B cell (primary cell): Measurements from ENCODE around the gene ZBTB5. TPM values are rescaled to one million over a fixed set of nuclear protein-coding genes. Genes with fewer than 3 reads are reported as not detected.
A peak's percentile ranks its signal among the peaks of the same experiment; 100 is the strongest.

ENCODE experiments used
- ATAC-seq: fragments of 200-7000 bp; cut with Tn5 transposase; one replicate; pipeline ENCODE4 v1.10.0; 2021; ENCODE audit warnings: low read depth, mild to moderate bottlenecking, moderate number of reproducible peaks, moderate library complexity
- CTCF ChIA-PET: fragments of 350-600 bp; sonication (Branson Sonifier 250); formaldehyde crosslinking; loops from one replicate; lab custom pipeline; 2021; ENCODE audit warnings: antibody characterized with exemption, inconsistent platforms; lab: Charles Lee
- POLR2A ChIA-PET: fragments of 350-600 bp; sonication (Branson Sonifier 250); formaldehyde crosslinking; loops from one replicate; lab custom pipeline; 2021; ENCODE audit warnings: antibody characterized with exemption; lab: Charles Lee
- DNase-seq: peaks from one replicate; pipeline ENCODE4 v3.0.0; 2013
- H2AFZ ChIP-seq: 2 replicates; pipeline ENCODE4 v1.6.1; 2012; ENCODE audit warnings: mild to moderate bottlenecking, low read depth, low read length; ENCODE audit not compliant: insufficient read depth, poor library complexity, severe bottlenecking
- H3K27ac ChIP-seq, 2 donors: 1 replicate in 1 of 2; 2 replicates in 1 of 2; pipeline ENCODE4 v1.5.1; 2012 to 2013; ENCODE audit warnings: low read length in 2 of 2, mild to moderate bottlenecking in 2 of 2, moderate library complexity in 1 of 2
- H3K27me3 ChIP-seq, 4 experiments: fragments of 200-600 bp in 1 of 4; sonication (generic) in 1 of 4; replicated peaks in 1 of 4; 1 replicate in 2 of 4; 2 replicates in 2 of 4; pipeline versions ENCODE4 v1.6.1 to v1.7.0; 2013 to 2016; ENCODE audit warnings: low read length in 3 of 4, mild to moderate bottlenecking in 2 of 4, mixed read lengths in 1 of 4, moderate library complexity in 1 of 4; ENCODE audit not compliant: insufficient read depth in 4 of 4, control insufficient read depth in 3 of 4; ENCODE audit errors: control extremely low read depth in 1 of 4
- H3K36me3 ChIP-seq, 2 experiments: replicated peaks in 1 of 2; 1 replicate in 1 of 2; 2 replicates in 1 of 2; pipeline versions ENCODE4 v1.6.1 to v1.7.1; 2013; ENCODE audit warnings: low read length in 1 of 2; ENCODE audit not compliant: insufficient read depth in 2 of 2, control insufficient read depth in 1 of 2; ENCODE audit errors: control extremely low read depth in 1 of 2, extremely low read depth in 1 of 2
- H3K4me1 ChIP-seq, 2 donors: fragments of 200-600 bp in 1 of 2; sonication (generic) in 1 of 2; 1 replicate in 1 of 2; 2 replicates in 1 of 2; pipeline versions ENCODE4 v1.5.1 to v1.6.1; 2013 to 2017; ENCODE audit warnings: low read length in 2 of 2; ENCODE audit not compliant: control insufficient read depth in 2 of 2, insufficient read depth in 2 of 2
- H3K4me2 ChIP-seq: replicated peaks from 2 replicates; pipeline ENCODE3; 2012; ENCODE audit warnings: mild to moderate bottlenecking, low read depth, low read length; ENCODE audit not compliant: poor library complexity, severe bottlenecking
- H3K4me3 ChIP-seq, 5 experiments: fragments of 200-600 bp in 1 of 5; sonication (generic) in 1 of 5; 1 replicate in 3 of 5; 2 replicates in 2 of 5; pipeline versions ENCODE4 v1.5.1 to v1.7.0; 2011 to 2016; ENCODE audit warnings: low read length in 4 of 5, mild to moderate bottlenecking in 4 of 5, low read depth in 2 of 5, control low read depth in 1 of 5, moderate library complexity in 1 of 5; ENCODE audit not compliant: insufficient read depth in 1 of 5; ENCODE audit errors: control extremely low read depth in 1 of 5, extremely low read depth in 1 of 5
- H3K79me2 ChIP-seq: fragments of 200-600 bp; sonication (generic); one replicate; pipeline ENCODE4 v1.6.0; 2016; ENCODE audit warnings: low read length; ENCODE audit not compliant: control insufficient read depth, insufficient read depth
- H3K9ac ChIP-seq: fragments of 200-600 bp; sonication (generic); 2 replicates; pipeline ENCODE4 v1.6.1; 2017; ENCODE audit warnings: mild to moderate bottlenecking, low read length, moderate library complexity
- H3K9me3 ChIP-seq, 3 donors: one replicate each; pipeline versions ENCODE4 v1.6.1 to v1.7.1; 2013; ENCODE audit warnings: low read length in 2 of 3; ENCODE audit not compliant: control insufficient read depth in 2 of 3, insufficient read depth in 1 of 3; ENCODE audit errors: control extremely low read depth in 1 of 3
- H4K20me1 ChIP-seq: 2 replicates; pipeline ENCODE4 v1.6.0; 2012; ENCODE audit warnings: mild to moderate bottlenecking, low read length; ENCODE audit not compliant: insufficient read depth, control insufficient read depth, poor library complexity, severe bottlenecking
- H3K27ac Mint-ChIP-seq: one replicate; pipeline ENCODE4 v1.8.0; 2021; ENCODE audit warnings: mixed read lengths
- H3K27me3 Mint-ChIP-seq: one replicate; pipeline ENCODE4 v1.8.0; 2021; ENCODE audit warnings: mixed read lengths
- H3K4me1 Mint-ChIP-seq: one replicate; pipeline ENCODE4 v1.8.0; 2021; ENCODE audit warnings: mixed read lengths
- H3K4me3 Mint-ChIP-seq: one replicate; pipeline ENCODE4 v1.8.0; 2021; ENCODE audit warnings: mixed read lengths
- H3K9me3 Mint-ChIP-seq: one replicate; pipeline ENCODE4 v1.8.0; 2022; ENCODE audit warnings: mixed read lengths; ENCODE audit not compliant: insufficient read depth
- CTCF ChIP-seq: fragments of 200-600 bp; IDR thresholded peaks from one replicate; pipeline ENCODE4 v1.8.0; 2022; ENCODE audit warnings: antibody characterized with exemption, mild to moderate bottlenecking
- EZH2 ChIP-seq: IDR thresholded peaks from 2 replicates; pipeline ENCODE4 v1.6.1; 2012; ENCODE audit warnings: borderline replicate concordance, low read depth, mild to moderate bottlenecking, moderate library complexity, low read length; ENCODE audit not compliant: insufficient read depth, poor library complexity, severe bottlenecking
- WGBS: methylation state at CpG from one replicate; pipeline ENCODE4 v1.1.5; 2013; ENCODE audit warnings: missing lambda C conversion rate; ENCODE audit not compliant: insufficient coverage; 5-methylcytosine and 5-hydroxymethylcytosine counted together
- intact Hi-C: fragments of 100-400 bp; cut with micrococcal nuclease; formaldehyde crosslinking; loops from one replicate; pipeline ENCODE4 v1.10.0; 2022
- polyA plus RNA-seq: library from polyadenylated mRNA; depleted of rRNA; stranded (reverse); fragments of >200 nt; gene quantifications from 2 replicates; pipeline ENCODE4 v1.2.3, GENCODE V29; 2012
- total RNA-seq, 2 donors: library from RNA; stranded (reverse); fragments of 120-200 nt in 1 of 2; gene quantifications; 1 replicate in 1 of 2; 2 replicates in 1 of 2; pipeline versions ENCODE4 v1.2.3 to v1.2.4, GENCODE V29; 2013 to 2022

The ZBTB5 gene
- total and polyA plus RNA-seq, 2 donors (not counting 1 experiment from before 2014, with no cell fraction given), result 12.8 to 27.6 TPM

GRCh38 chr9:37421914-37422288 is 43.3 kb downstream of the ZBTB5 start:
- peaks cover 32% of the 10 kb centered on the region for H3K4me1 Mint-ChIP-seq
- WGBS, result 38% methylated on average over 3 of the region's 8 CpGs
- Histone ChIP-seq H2AFZ (peak overlapping the region; percentile 99), H3K4me3 (peak overlapping the region; percentile 39 to 88 (median 82)), H3K27ac (peak overlapping the region; percentile 68 to 80), H3K79me2 (peaks cover 57% of the 10 kb centered on the region), H3K9me3 (no peaks in the 10 kb centered on the region), H3K27me3 (no peaks in the 10 kb centered on the region), H3K4me2 (peak overlapping the region; percentile 84), H3K36me3 (peaks cover 0 to 19% of the 10 kb centered on the region in 2 experiments), H3K9ac (peak overlapping the region; percentile 92), H4K20me1 (peaks cover 12% of the 10 kb centered on the region), H3K4me1 (peaks cover 18 to 31% of the 10 kb centered on the region in 2 donors)
- ChIA-PET POLR2A (interaction anchor here (1.0 to 1.3 kb wide), 4 partner anchors 10 to 98 kb away, joined by 3 read pairs; no protein-coding TSS in a partner anchor), CTCF (interaction anchor here (0.6 to 1.6 kb wide), 5 partner anchors 8 to 471 kb away, joined by 3 to 5 read pairs (median 3); no protein-coding TSS in a partner anchor)
- DNase-seq (no peak), ATAC-seq (no peak)
- TF ChIP-seq CTCF (no peak), EZH2 (no peak)
- intact Hi-C loops, result loop anchor here (1.0 to 5.0 kb wide), 4 partner anchors 13 to 170 kb away; partner anchors contain the start of genes POLR1E, TOMM5 and ZBTB5
- no peaks in the 10 kb centered on the region for H3K9me3 Mint-ChIP-seq
- peak overlapping the region; percentile 97 for H3K4me3 Mint-ChIP-seq
- H3K27me3 Mint-ChIP-seq, result no peaks in the 10 kb centered on the region
- H3K27ac Mint-ChIP-seq, result peak overlapping the region; percentile 92
